DOHH2 (cell line): ENCODE measurements around the gene PIP4K2B.

Source experiments
- H3F3A ChIP-seq: fragments of 200-600 bp; sonication (generic), shearing (Covaris generic); 2 replicates; pipeline ENCODE4 v1.6.0; 2016; ENCODE audit warnings: antibody characterized with exemption, mild to moderate bottlenecking; ENCODE audit not compliant: control insufficient read depth, insufficient read depth
- H3K27ac ChIP-seq: fragments of 200-600 bp; sonication (generic); 2 replicates; pipeline ENCODE4 v1.5.1; 2014; ENCODE audit warnings: low read depth, mild to moderate bottlenecking, low read length, moderate library complexity
- H3K27me3 ChIP-seq: fragments of 200-600 bp; sonication (generic); 2 replicates; pipeline ENCODE4 v1.6.1; 2014; ENCODE audit warnings: mild to moderate bottlenecking, low read length, mixed read lengths; ENCODE audit not compliant: control insufficient read depth
- H3K36me3 ChIP-seq: fragments of 200-600 bp; sonication (generic); 2 replicates; pipeline ENCODE4 v1.6.1; 2014; ENCODE audit warnings: mild to moderate bottlenecking, low read length, moderate library complexity, mixed read lengths; ENCODE audit not compliant: control insufficient read depth
- H3K4me1 ChIP-seq: fragments of 200-600 bp; sonication (generic); 2 replicates; pipeline ENCODE4 v1.6.1; 2014; ENCODE audit warnings: mild to moderate bottlenecking, low read length, mixed read lengths; ENCODE audit not compliant: control insufficient read depth
- H3K4me2 ChIP-seq: fragments of 200-600 bp; sonication (generic); 2 replicates; pipeline ENCODE4 v1.6.0; 2014; ENCODE audit warnings: mild to moderate bottlenecking, low read length, moderate library complexity
- H3K4me3 ChIP-seq: fragments of 200-600 bp; sonication (generic); 2 replicates; pipeline ENCODE4 v1.5.1; 2014; ENCODE audit warnings: mild to moderate bottlenecking, low read length, mixed read lengths
- H3K79me2 ChIP-seq: fragments of 200-600 bp; sonication (generic); 2 replicates; pipeline ENCODE4 v1.6.1; 2014; ENCODE audit warnings: mild to moderate bottlenecking, low read length, mixed read lengths; ENCODE audit not compliant: control insufficient read depth
- H3K9me2 ChIP-seq: fragments of 200-600 bp; sonication (generic); replicated peaks from 2 replicates; pipeline ENCODE4 v1.6.1; 2014; ENCODE audit warnings: mild to moderate bottlenecking, low read length, mixed read lengths; ENCODE audit not compliant: control insufficient read depth
- H3K9me3 ChIP-seq: fragments of 200-600 bp; sonication (generic); 2 replicates; pipeline ENCODE4 v1.6.1; 2014; ENCODE audit warnings: antibody characterized with exemption, low read length, mixed read lengths; ENCODE audit not compliant: control insufficient read depth, insufficient read depth
- H4K20me1 ChIP-seq: fragments of 200-600 bp; sonication (generic); 2 replicates; pipeline ENCODE4 v1.6.0; 2014; ENCODE audit warnings: low read depth, mild to moderate bottlenecking, antibody characterized with exemption, low read length, moderate library complexity; ENCODE audit not compliant: control insufficient read depth, insufficient read depth
- EZH2phosphoT487 ChIP-seq: fragments of 200-600 bp; sonication (generic); IDR thresholded peaks from 2 replicates; pipeline ENCODE4 v1.6.1; 2017; ENCODE audit warnings: borderline replicate concordance, mild to moderate bottlenecking, antibody characterized with exemption, low read length, moderate library complexity, mixed read lengths
- TF ChIP-seq, protein P1 (sequence below): fragments of 200-600 bp; sonication (generic); IDR thresholded peaks from one replicate; pipeline ENCODE4 v1.5.1; 2014; ENCODE audit warnings: antibody characterized with exemption, mild to moderate bottlenecking, low read depth, low read length; ENCODE audit not compliant: poor library complexity, severe bottlenecking

PIP4K2B gene

DNA sequence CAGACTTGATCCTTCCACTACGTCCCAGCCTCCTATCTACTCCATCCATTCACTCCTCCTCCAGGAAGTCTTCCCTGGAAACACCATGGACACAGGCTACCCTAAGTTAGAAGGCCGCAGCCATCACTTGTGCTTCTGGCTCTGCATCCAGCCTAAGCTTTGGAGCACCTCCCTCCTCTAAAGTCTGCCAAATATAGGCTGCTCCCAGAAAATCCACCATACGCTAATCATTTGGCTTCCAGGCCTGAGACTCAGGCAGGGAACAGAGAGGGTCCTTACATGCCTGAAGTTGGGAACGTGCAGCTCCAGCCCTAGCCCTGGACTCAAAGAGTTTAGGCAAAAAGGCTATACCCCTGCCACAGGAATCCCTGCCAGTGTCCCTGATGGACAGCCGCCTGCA lies 57.9 kb downstream of the PIP4K2B start:
- H4K20me1 ChIP-seq: no peaks in the 10 kb centered on the region
- H3K4me3 ChIP-seq: no peak overlapping the region
- H3K4me2 ChIP-seq: no peak overlapping the region
- H3K36me3 ChIP-seq: no peaks in the 10 kb centered on the region
- H3K9me3 ChIP-seq: no peaks in the 10 kb centered on the region
- TF ChIP-seq, protein P1, sequence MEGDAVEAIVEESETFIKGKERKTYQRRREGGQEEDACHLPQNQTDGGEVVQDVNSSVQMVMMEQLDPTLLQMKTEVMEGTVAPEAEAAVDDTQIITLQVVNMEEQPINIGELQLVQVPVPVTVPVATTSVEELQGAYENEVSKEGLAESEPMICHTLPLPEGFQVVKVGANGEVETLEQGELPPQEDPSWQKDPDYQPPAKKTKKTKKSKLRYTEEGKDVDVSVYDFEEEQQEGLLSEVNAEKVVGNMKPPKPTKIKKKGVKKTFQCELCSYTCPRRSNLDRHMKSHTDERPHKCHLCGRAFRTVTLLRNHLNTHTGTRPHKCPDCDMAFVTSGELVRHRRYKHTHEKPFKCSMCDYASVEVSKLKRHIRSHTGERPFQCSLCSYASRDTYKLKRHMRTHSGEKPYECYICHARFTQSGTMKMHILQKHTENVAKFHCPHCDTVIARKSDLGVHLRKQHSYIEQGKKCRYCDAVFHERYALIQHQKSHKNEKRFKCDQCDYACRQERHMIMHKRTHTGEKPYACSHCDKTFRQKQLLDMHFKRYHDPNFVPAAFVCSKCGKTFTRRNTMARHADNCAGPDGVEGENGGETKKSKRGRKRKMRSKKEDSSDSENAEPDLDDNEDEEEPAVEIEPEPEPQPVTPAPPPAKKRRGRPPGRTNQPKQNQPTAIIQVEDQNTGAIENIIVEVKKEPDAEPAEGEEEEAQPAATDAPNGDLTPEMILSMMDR: no peak
- TF ChIP-seq EZH2phosphoT487: no peak
- H3K27me3 ChIP-seq: no peaks in the 10 kb centered on the region
- no peaks in the 10 kb centered on the region for H3K9me2 ChIP-seq
- peaks cover 6% of the 10 kb centered on the region; the same call in 1 of the 2 replicates for H3F3A ChIP-seq
- H3K27ac ChIP-seq: no peak overlapping the region
- peaks cover 58% of the 10 kb centered on the region for H3K4me1 ChIP-seq
- H3K79me2 ChIP-seq: no peaks in the 10 kb centered on the region

DNA sequence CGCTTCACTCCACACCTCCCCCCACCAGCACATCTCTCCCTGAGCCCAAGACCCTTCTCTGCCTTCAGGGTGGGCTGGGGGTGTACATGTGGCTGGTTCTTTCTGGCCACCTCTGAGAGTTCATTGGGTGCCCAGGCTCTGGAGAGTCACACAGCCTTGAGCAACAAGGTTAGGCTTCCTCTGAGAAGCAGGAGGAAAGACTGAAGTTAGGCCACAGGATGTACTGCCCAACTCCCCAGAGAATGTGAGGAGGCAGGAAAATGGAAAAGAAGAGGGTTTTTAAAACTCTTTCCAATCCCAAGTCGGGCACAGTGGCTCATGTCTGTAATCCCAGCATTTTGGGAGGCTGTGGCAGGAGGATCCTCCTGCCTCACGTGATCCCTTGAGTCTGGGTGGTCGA lies 58.5 kb downstream of the PIP4K2B start:
- TF ChIP-seq EZH2phosphoT487: no peak
- TF ChIP-seq, protein P1: no peak
- no peak overlapping the region for H3K4me3 ChIP-seq
- H3K9me2 ChIP-seq: no peaks in the 10 kb centered on the region
- no peaks in the 10 kb centered on the region for H3K79me2 ChIP-seq
- H3F3A ChIP-seq: peaks cover 4% of the 10 kb centered on the region; the same call in 1 of the 2 replicates
- H3K27me3 ChIP-seq: no peaks in the 10 kb centered on the region
- no peaks in the 10 kb centered on the region for H3K36me3 ChIP-seq
- no peaks in the 10 kb centered on the region for H4K20me1 ChIP-seq
- H3K4me2 ChIP-seq: no peak overlapping the region
- peaks cover 52% of the 10 kb centered on the region for H3K4me1 ChIP-seq
- H3K9me3 ChIP-seq: no peaks in the 10 kb centered on the region
- H3K27ac ChIP-seq: no peak overlapping the region

DNA sequence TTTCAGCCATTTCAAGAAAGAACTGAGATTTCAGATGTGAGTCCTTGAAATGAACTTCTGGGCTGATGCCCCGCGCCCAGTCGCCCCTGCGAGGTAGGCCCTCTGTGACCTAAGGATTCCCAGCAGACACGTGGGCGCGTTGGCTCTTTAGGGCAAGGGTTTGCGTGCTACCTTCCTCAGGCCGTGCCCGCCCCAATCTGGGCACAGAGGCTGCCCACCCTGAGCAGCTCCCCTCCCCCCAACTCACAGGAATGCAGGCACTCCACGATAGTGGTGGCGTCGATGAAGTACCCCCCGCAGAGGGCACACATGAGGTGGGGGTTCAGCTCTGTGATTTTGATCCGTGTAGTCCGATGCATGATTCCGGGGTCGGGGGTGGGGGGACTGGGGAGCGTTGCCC lies 59.3 kb downstream of the PIP4K2B start:
- Histone ChIP-seq H3K4me2 (no peak overlapping the region), H3K9me3 (no peaks in the 10 kb centered on the region), H3K4me3 (no peak overlapping the region), H3K9me2 (no peaks in the 10 kb centered on the region), H4K20me1 (no peaks in the 10 kb centered on the region), H3K4me1 (peaks cover 47% of the 10 kb centered on the region), H3K36me3 (no peaks in the 10 kb centered on the region), H3K27me3 (no peaks in the 10 kb centered on the region), H3F3A (no peaks in the 10 kb centered on the region), H3K27ac (no peak overlapping the region), H3K79me2 (no peaks in the 10 kb centered on the region)
- TF ChIP-seq EZH2phosphoT487: no peak
- TF ChIP-seq, protein P1: no peak
